NCI-H748 treated with DMSO at 0.1 percent for 48 hours (cell line): Measurements from ENCODE around the gene CD47.

ENCODE experiments used
- DNase-seq: peaks from one replicate; lab custom pipeline; 2025; lab: John Stamatoyannopoulos, UW

Gene CD47

GRCh38 chr3:108091498-108092250 is 843 bp upstream of the CD47 start:
- peak; percentile 17 for DNase-seq

- DNase-seq, result peak; percentile 32
Observed at GRCh38 chr3:108090049-108090700, 656 bp downstream of the CD47 start.

- DNase-seq, result peak; percentile 27
Observed at GRCh38 chr3:108089579-108089978, 1.3 kb downstream of the CD47 start.

GRCh38 chr3:108088697-108089096 is 2.1 kb downstream of the CD47 start:
- no peak for DNase-seq

GRCh38 chr3:108088146-108088545 is 2.7 kb downstream of the CD47 start:
- no peak for DNase-seq

GRCh38 chr3:108086653-108087052 is 4.2 kb downstream of the CD47 start:
- no peak for DNase-seq

- no peak for DNase-seq
Observed at GRCh38 chr3:108085810-108086350, 5.0 kb downstream of the CD47 start.

GRCh38 chr3:108085370-108085769 is 5.5 kb downstream of the CD47 start:
- DNase-seq, result no peak

GRCh38 chr3:108079877-108080276 is 11.0 kb downstream of the CD47 start:
- no peak for DNase-seq

GRCh38 chr3:108079043-108079442 is 11.8 kb downstream of the CD47 start:
- no peak for DNase-seq

GRCh38 chr3:108076564-108076963 is 14.3 kb downstream of the CD47 start:
- no peak for DNase-seq

GRCh38 chr3:108073764-108074431 is 16.9 kb downstream of the CD47 start:
- DNase-seq, result no peak

GRCh38 chr3:108071368-108071767 is 19.5 kb downstream of the CD47 start:
- DNase-seq, result no peak

GRCh38 chr3:108070356-108070755 is 20.5 kb downstream of the CD47 start:
- DNase-seq, result no peak

GRCh38 chr3:108067768-108068167 is 23.1 kb downstream of the CD47 start:
- no peak for DNase-seq

- DNase-seq, result no peak
Observed at GRCh38 chr3:108065096-108065495, 25.7 kb downstream of the CD47 start.

GRCh38 chr3:108064293-108064887 is 26.4 kb downstream of the CD47 start:
- DNase-seq, result no peak

GRCh38 chr3:108062051-108062450 is 28.8 kb downstream of the CD47 start:
- no peak for DNase-seq

- no peak for DNase-seq
Observed at GRCh38 chr3:108060331-108060730, 30.5 kb downstream of the CD47 start.

GRCh38 chr3:108055931-108056330 is 34.9 kb downstream of the CD47 start:
- DNase-seq, result no peak

GRCh38 chr3:108054935-108055334 is 35.9 kb downstream of the CD47 start:
- DNase-seq, result no peak

GRCh38 chr3:108053483-108053882 is 37.3 kb downstream of the CD47 start:
- no peak for DNase-seq
